Measurements from ENCODE around the gene PRX.
A peak's percentile ranks its signal among the peaks of the same experiment; 100 is the strongest.
"Not testable (repeated sequence)": the region's sequence is repeated elsewhere in the genome, so short reads cannot be mapped to it uniquely, and the experiment has no call there.

Gene PRX

DNA sequence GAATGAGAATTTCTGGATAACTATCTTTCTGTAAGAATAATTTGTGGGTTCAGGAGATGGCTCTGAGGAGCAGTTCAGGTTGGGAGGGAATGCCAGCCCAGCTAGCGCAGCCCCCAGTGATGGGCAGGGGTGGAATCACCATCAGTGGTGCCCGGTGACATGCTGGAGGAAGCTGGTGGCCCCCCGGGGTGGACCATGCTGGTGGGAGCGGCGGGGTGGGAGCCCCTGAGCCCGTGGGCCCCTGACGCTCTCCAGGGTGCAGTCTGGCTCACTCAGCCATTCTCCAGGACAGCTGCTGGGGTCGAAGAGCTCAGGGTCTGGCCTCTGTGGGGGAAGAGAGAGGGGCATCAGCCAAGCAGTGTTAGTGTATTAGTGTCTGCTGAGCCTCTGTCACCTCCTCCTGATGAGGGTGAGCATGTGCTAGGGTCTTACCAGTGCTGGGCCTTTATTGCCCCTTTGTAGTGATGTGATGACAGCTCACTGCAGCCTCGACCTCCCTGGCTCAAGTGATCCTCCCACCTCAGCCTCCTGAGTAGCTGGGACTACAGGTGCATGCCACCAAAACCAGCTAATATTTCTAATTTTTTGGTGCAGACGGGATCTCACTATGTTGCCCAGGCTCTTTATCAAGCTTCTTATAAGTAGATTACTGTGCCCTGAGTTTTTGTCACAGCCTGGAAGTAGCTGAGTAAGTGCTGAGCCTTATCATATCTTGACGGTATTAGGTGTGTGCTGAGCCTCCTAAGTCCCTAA, 33.6 kb downstream of the PRX start:
- Histone ChIP-seq H3K27ac (ENCODE audit: low read length) (no peak overlapping the region), H3K9me3 (ENCODE audit: control insufficient read depth, low read depth, low read length) (no peaks in the 10 kb centered on the region), H3K27me3 (ENCODE audit: control insufficient read depth, insufficient read depth, low read length) (no peaks in the 10 kb centered on the region), H3K4me3 (ENCODE audit: low read length) (no peak overlapping the region), H3K9ac (ENCODE audit: low read length) (no peak overlapping the region), H3K36me3 (ENCODE audit: control insufficient read depth, low read depth, low read length) (peaks cover 10% of the 10 kb centered on the region), H3K4me1 (ENCODE audit: control insufficient read depth, low read depth, low read length) (no peaks in the 10 kb centered on the region)

DNA sequence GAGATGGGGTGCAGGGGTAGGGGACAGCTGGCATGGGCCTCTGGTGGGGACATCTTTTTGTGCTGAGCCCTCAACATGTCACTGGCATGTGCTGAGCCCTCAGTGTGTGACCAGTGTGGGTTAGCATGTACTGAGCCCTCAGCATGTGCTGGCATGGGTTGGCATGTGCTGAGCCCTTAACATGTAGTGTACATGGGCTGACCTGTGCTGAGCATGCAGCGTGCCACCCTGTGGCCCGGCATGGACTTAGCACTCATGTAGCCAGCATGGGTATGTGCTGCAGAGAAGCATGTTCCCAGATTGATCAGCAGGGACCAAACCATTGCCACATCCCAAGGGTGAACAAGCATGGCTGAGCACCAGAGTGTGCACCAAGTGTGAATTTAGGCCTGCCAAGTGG, 34.7 kb downstream of the PRX start:
- no peaks in the 10 kb centered on the region for H3K27me3 ChIP-seq (ENCODE audit: control insufficient read depth, insufficient read depth, low read length)
- H3K27ac ChIP-seq (ENCODE audit: low read length), result no peak overlapping the region
- H3K4me3 ChIP-seq (ENCODE audit: low read length), result no peak overlapping the region
- H3K9me3 ChIP-seq (ENCODE audit: control insufficient read depth, low read depth, low read length), result no peaks in the 10 kb centered on the region
- peaks cover 18% of the 10 kb centered on the region for H3K36me3 ChIP-seq (ENCODE audit: control insufficient read depth, low read depth, low read length)
- H3K9ac ChIP-seq (ENCODE audit: low read length), result no peak overlapping the region
- no peaks in the 10 kb centered on the region for H3K4me1 ChIP-seq (ENCODE audit: control insufficient read depth, low read depth, low read length)

DNA sequence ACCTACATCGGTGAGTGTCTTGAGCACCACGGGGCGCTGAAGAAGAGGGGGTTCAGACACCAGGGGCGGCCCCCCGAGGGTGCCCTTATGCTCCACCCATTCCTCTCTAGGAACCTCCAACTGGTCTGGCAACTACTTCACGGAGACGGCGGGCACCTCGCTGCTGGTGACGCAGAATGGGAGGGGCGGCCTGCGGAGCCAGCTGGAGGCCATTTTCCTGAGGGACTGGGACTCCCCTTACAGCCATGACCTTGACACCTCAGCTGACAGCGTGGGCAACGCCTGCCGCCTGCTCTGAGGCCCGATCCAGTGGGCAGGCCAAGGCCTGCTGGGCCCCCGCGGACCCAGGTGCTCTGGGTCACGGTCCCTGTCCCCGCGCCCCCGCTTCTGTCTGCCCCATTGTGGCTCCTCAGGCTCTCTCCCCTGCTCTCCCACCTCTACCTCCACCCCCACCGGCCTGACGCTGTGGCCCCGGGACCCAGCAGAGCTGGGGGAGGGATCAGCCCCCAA, 35.2 kb downstream of the PRX start:
- H3K9me3 ChIP-seq (ENCODE audit: control insufficient read depth, low read depth, low read length), result no peaks in the 10 kb centered on the region
- H3K4me3 ChIP-seq (ENCODE audit: low read length), result no peak overlapping the region
- H3K27ac ChIP-seq (ENCODE audit: low read length), result no peak overlapping the region
- peaks cover 18% of the 10 kb centered on the region for H3K36me3 ChIP-seq (ENCODE audit: control insufficient read depth, low read depth, low read length)
- H3K27me3 ChIP-seq (ENCODE audit: control insufficient read depth, insufficient read depth, low read length), result no peaks in the 10 kb centered on the region
- H3K4me1 ChIP-seq (ENCODE audit: control insufficient read depth, low read depth, low read length), result no peaks in the 10 kb centered on the region
- H3K9ac ChIP-seq (ENCODE audit: low read length), result no peak overlapping the region

DNA sequence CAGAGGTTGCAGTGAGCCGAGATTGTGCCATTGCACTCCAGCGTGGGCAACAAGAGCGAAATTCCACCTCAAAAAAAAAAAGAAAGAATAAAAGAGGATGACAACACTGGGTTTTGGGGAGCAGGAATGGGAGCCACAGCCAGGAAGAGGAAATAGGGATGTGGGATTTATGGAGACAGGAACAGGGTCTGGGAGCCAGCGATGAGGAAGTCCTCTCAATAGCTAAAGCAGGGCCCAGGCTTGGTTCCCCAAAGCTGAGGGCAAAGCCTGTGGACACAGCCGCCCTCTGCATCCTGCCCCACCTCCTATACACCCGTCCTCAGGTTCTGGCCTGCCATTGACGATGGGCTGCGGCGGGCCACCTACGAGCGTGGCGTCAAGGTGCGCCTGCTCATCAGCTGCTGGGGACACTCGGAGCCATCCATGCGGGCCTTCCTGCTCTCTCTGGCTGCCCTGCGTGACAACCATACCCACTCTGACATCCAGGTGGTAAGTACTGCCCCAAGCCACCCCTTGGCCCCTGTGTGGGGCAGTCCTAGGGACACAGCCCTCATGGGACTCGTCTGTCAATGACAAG, 36.8 kb downstream of the PRX start:
- H3K9ac ChIP-seq (ENCODE audit: low read length), result no peak overlapping the region
- H3K9me3 ChIP-seq (ENCODE audit: control insufficient read depth, low read depth, low read length), result no peaks in the 10 kb centered on the region
- H3K27me3 ChIP-seq (ENCODE audit: control insufficient read depth, insufficient read depth, low read length), result no peaks in the 10 kb centered on the region
- peaks cover 32% of the 10 kb centered on the region for H3K36me3 ChIP-seq (ENCODE audit: control insufficient read depth, low read depth, low read length)
- H3K4me3 ChIP-seq (ENCODE audit: low read length), result no peak overlapping the region
- H3K4me1 ChIP-seq (ENCODE audit: control insufficient read depth, low read depth, low read length), result no peaks in the 10 kb centered on the region
- H3K27ac ChIP-seq (ENCODE audit: low read length), result no peak overlapping the region

DNA sequence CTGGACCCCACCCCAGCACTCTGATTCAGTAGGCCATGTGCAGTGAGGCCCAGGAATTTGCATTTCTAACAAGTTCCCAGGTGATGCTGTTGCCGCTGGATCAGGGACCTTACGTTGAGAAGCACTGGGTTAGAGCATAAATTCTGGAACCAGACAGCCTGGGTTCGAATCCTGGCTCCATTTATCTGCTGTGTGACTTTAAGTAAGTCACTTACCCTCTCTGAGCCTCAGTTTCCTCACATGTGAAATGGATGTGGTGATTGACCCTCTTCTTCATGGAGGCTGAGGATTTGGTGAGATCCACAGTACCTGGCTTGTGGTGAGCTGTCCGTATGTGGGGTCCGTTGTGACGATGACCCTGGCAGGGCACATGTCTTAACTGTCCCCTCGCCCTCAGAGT, 39.1 kb downstream of the PRX start:
- H3K4me3 ChIP-seq (ENCODE audit: low read length), result no peak overlapping the region
- H3K27ac ChIP-seq (ENCODE audit: low read length), result no peak overlapping the region
- no peak overlapping the region for H3K9ac ChIP-seq (ENCODE audit: low read length)
- H3K27me3 ChIP-seq (ENCODE audit: control insufficient read depth, insufficient read depth, low read length), result no peaks in the 10 kb centered on the region
- peaks cover 45% of the 10 kb centered on the region for H3K36me3 ChIP-seq (ENCODE audit: control insufficient read depth, low read depth, low read length)
- H3K9me3 ChIP-seq (ENCODE audit: control insufficient read depth, low read depth, low read length), result no peaks in the 10 kb centered on the region
- H3K4me1 ChIP-seq (ENCODE audit: control insufficient read depth, low read depth, low read length), result no peaks in the 10 kb centered on the region

DNA sequence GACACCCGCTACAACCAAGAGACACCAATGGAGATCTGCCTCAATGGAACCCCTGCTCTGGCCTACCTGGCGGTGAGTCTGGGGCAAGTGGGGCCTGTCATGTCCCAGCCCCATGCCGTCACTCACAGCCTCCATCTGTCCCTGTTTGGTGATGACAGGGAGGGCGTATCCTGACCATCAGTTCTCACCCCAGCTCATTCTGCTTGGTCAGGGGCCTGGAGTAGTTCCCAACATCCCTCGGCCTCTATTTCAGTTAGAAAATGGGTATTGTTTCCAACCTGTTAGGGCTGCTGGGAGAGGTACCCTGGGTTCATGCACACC, 41.4 kb downstream of the PRX start:
- Histone ChIP-seq H3K4me1 (ENCODE audit: control insufficient read depth, low read depth, low read length) (no peaks in the 10 kb centered on the region), H3K4me3 (ENCODE audit: low read length) (no peak overlapping the region), H3K9ac (ENCODE audit: low read length) (no peak overlapping the region), H3K9me3 (ENCODE audit: control insufficient read depth, low read depth, low read length) (no peaks in the 10 kb centered on the region), H3K27me3 (ENCODE audit: control insufficient read depth, insufficient read depth, low read length) (no peaks in the 10 kb centered on the region), H3K36me3 (ENCODE audit: control insufficient read depth, low read depth, low read length) (peaks cover 44% of the 10 kb centered on the region), H3K27ac (ENCODE audit: low read length) (no peak overlapping the region)

DNA sequence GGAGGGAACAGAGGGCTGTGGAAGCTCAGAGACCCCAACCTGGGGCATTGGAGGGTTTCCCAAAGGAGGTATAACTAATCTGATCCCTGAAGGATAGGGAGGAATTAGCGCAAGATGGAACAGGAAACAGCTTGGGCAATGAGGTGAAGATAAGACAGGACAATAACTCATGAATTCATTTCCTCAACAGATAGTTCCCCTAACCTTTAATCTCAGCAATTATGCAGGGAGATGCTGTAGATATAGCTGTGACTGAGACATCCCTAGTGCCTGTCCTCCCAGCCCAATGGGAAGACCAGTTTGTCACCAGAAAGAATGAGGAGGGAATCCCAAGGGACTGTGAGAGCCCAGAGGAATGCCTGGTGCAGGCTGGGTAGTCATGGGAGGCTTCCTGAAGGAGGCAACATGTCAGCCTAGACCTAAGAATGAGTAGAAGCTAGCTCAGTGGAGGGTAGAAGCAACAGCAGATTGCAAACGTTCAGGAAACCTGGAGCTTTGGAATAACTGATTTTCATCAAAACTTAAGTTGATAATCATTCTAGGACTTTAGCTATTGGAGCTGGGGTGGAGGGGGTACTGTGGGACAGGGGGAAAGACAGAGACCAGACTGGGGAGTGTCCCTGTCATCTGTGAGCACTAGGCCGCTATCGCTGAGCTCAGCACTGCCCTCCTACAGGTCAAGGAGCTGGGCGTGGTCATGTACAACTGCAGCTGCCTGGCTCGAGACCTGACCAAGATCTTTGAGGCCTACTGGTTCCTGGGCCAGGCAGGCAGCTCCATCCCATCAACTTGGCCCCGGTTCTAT, 42.0 kb downstream of the PRX start:
- Histone ChIP-seq H3K27ac (ENCODE audit: low read length) (no peak overlapping the region), H3K9ac (ENCODE audit: low read length) (no peak overlapping the region), H3K9me3 (ENCODE audit: control insufficient read depth, low read depth, low read length) (no peaks in the 10 kb centered on the region), H3K36me3 (ENCODE audit: control insufficient read depth, low read depth, low read length) (peaks cover 44% of the 10 kb centered on the region), H3K4me3 (ENCODE audit: low read length) (no peak overlapping the region), H3K27me3 (ENCODE audit: control insufficient read depth, insufficient read depth, low read length) (no peaks in the 10 kb centered on the region), H3K4me1 (ENCODE audit: control insufficient read depth, low read depth, low read length) (peaks cover 5% of the 10 kb centered on the region)

DNA sequence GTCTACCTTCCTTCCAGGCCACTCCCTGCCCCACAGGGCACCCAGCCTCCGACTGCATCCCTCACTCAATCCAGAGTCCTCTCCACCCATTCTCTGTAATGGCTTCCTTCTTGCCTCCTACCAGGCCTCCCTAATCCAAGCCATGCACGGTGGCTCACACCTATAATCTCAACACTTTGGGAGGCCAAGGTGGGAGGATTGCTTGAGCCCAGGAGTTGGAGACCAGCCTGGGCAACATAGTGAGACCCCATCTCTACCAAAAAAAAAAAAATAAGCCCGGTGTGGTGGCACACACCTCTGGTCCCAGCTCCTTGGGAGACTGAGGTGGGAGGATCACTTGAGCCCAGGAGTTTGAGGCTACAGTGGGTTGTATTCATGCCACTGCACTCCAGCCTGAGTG, 42.9 kb downstream of the PRX start:
- H3K27me3 ChIP-seq (ENCODE audit: control insufficient read depth, insufficient read depth, low read length); H3K27ac ChIP-seq (ENCODE audit: low read length); H3K9me3 ChIP-seq (ENCODE audit: control insufficient read depth, low read depth, low read length); H3K4me1 ChIP-seq (ENCODE audit: control insufficient read depth, low read depth, low read length); H3K4me3 ChIP-seq (ENCODE audit: low read length); H3K9ac ChIP-seq (ENCODE audit: low read length): not testable (repeated sequence)
- peaks cover 44% of the 10 kb centered on the region for H3K36me3 ChIP-seq (ENCODE audit: control insufficient read depth, low read depth, low read length)

DNA sequence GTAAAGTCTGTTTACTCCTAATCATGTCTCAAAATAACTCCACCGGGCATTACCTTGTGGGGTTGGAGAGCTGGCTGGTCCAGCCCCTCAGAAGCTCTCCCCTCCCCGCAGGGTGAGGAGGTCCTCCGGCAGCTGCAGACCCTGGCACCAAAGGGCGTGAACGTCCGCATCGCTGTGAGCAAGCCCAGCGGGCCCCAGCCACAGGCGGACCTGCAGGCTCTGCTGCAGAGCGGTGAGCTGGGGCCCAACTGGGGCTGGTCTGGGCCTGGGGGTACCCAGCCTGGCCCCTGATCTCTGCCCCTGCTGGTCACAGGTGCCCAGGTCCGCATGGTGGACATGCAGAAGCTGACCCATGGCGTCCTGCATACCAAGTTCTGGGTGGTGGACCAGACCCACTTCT, 43.4 kb downstream of the PRX start:
- Histone ChIP-seq H3K27me3 (ENCODE audit: control insufficient read depth, insufficient read depth, low read length) (no peaks in the 10 kb centered on the region), H3K4me1 (ENCODE audit: control insufficient read depth, low read depth, low read length) (peaks cover 7% of the 10 kb centered on the region), H3K4me3 (ENCODE audit: low read length) (no peak overlapping the region), H3K36me3 (ENCODE audit: control insufficient read depth, low read depth, low read length) (peaks cover 44% of the 10 kb centered on the region), H3K9ac (ENCODE audit: low read length) (no peak overlapping the region), H3K9me3 (ENCODE audit: control insufficient read depth, low read depth, low read length) (no peaks in the 10 kb centered on the region), H3K27ac (ENCODE audit: low read length) (no peak overlapping the region)

DNA sequence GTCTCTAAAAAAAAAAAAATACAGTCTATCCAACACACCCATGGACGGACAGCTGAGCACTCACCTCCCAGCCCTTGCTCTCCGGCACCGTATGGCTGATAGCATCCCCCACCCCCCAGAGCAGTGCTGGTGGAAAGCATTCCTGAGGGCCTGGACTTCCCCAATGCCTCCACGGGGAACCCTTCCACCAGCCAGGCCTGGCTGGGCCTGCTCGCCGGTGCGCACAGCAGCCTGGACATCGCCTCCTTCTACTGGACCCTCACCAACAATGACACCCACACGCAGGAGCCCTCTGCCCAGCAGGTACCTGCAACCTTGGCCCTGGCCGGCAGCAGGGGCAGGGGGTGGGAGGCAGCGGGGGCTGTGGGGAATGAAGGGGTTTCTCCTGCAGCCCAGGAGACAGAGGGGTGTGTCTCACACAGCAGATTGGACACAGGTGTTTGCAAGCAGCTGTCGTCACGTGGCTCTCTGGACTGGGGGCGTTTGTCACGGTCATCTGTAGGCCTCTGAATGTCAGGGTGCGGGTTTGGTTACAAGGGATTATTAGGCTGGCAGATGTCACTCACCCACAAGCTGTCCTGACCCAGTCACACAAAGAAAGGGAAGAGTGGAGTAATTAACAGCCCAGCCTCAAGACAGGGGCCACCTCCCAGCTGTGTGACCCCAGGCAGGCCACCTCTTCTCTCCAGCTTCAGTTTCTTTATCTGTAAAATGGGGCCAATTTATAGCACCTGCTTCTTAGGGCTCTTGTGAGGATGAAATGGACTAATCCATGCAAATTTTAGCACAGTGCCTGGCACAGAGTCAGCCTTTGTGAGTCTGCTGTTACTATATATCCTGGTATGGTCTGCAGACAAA, 45.4 kb downstream of the PRX start:
- peaks cover 32% of the 10 kb centered on the region for H3K36me3 ChIP-seq (ENCODE audit: control insufficient read depth, low read depth, low read length)

More for the DNA sequence above, 45.4 kb downstream of the PRX start:
- no peaks in the 10 kb centered on the region for H3K9me3 ChIP-seq (ENCODE audit: control insufficient read depth, low read depth, low read length)
- peaks cover 7% of the 10 kb centered on the region for H3K4me1 ChIP-seq (ENCODE audit: control insufficient read depth, low read depth, low read length)
- no peak overlapping the region for H3K27ac ChIP-seq (ENCODE audit: low read length)
- no peaks in the 10 kb centered on the region for H3K27me3 ChIP-seq (ENCODE audit: control insufficient read depth, insufficient read depth, low read length)
- H3K4me3 ChIP-seq (ENCODE audit: low read length), result no peak overlapping the region
- H3K9ac ChIP-seq (ENCODE audit: low read length), result peak overlapping the region; percentile 66
